Neutrophil (primary cell): ENCODE measurements around the gene CDRT15.

Source experiments
- H3K27ac ChIP-seq: fragments of 200-600 bp; sonication (generic); 2 replicates; pipeline ENCODE4 v1.5.1; 2016; ENCODE audit warnings: mild to moderate bottlenecking, moderate library complexity
- H3K27me3 ChIP-seq: fragments of 200-600 bp; sonication (generic); 2 replicates; pipeline ENCODE4 v1.6.0; 2016; ENCODE audit warnings: mild to moderate bottlenecking
- H3K36me3 ChIP-seq: fragments of 200-600 bp; sonication (generic); 2 replicates; pipeline ENCODE4 v1.5.1; 2017
- H3K4me1 ChIP-seq, 2 experiments: fragments of 200-600 bp in 1 of 2; sonication (generic) in 1 of 2; 1 replicate in 1 of 2; 2 replicates in 1 of 2; pipeline versions ENCODE4 v1.5.1 to v1.6.1; 2013 to 2016; ENCODE audit warnings: low read depth in 1 of 2, low read length in 1 of 2, mild to moderate bottlenecking in 1 of 2, moderate library complexity in 1 of 2; ENCODE audit not compliant: control insufficient read depth in 1 of 2, insufficient read depth in 1 of 2
- H3K4me3 ChIP-seq, 2 experiments: fragments of 200-600 bp in 1 of 2; sonication (generic) in 1 of 2; 1 replicate in 1 of 2; 2 replicates in 1 of 2; pipeline ENCODE4 v1.5.1; 2013 to 2016; ENCODE audit warnings: low read depth in 1 of 2, low read length in 1 of 2, mild to moderate bottlenecking in 1 of 2, moderate library complexity in 1 of 2
- H3K9me3 ChIP-seq: fragments of 200-600 bp; sonication (generic); 2 replicates; pipeline ENCODE4 v1.5.1; 2016
- CTCF ChIP-seq: fragments of 200-600 bp; sonication (generic); IDR thresholded peaks from 2 replicates; pipeline ENCODE4 v1.5.1; 2016; ENCODE audit warnings: antibody characterized with exemption

CDRT15 gene

GRCh38 chr17:14202388-14203166 lies 34.1 kb downstream of the CDRT15 start:
- TF ChIP-seq CTCF: no peak
- Histone ChIP-seq H3K36me3 (no peaks in the 10 kb centered on the region), H3K4me1 (peaks cover 29 to 38% of the 10 kb centered on the region in 2 experiments), H3K9me3 (no peaks in the 10 kb centered on the region), H3K4me3 (no peak overlapping the region), H3K27ac (no peak overlapping the region), H3K27me3 (peaks cover 53% of the 10 kb centered on the region)

DNA sequence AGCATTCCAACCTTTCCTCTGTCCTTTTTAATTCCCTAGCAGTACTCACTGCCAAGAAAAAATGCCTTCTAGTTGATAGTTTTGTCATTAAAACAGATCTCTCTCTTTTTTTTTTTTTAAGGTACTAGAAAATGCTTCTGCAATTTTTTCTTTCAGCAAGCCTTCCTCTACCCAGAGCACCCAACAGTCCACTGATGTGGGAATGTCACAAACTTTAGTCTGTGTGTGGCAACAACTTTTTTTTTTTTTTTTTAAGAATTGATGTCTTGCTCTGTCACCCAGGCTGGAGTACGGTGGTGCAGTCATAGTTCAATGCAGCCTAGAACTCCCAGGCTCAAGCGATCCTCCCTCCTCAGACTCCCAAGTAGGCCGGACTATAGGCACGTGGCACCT lies 34.7 kb downstream of the CDRT15 start:
- peaks cover 53% of the 10 kb centered on the region for H3K27me3 ChIP-seq
- H3K4me1 ChIP-seq: peaks cover 29 to 38% of the 10 kb centered on the region in 2 experiments
- peak overlapping the region; percentile 23 for H3K27ac ChIP-seq
- H3K36me3 ChIP-seq: no peaks in the 10 kb centered on the region
- H3K9me3 ChIP-seq: no peaks in the 10 kb centered on the region
- no peak for TF ChIP-seq CTCF
- H3K4me3 ChIP-seq: no peak overlapping the region

DNA sequence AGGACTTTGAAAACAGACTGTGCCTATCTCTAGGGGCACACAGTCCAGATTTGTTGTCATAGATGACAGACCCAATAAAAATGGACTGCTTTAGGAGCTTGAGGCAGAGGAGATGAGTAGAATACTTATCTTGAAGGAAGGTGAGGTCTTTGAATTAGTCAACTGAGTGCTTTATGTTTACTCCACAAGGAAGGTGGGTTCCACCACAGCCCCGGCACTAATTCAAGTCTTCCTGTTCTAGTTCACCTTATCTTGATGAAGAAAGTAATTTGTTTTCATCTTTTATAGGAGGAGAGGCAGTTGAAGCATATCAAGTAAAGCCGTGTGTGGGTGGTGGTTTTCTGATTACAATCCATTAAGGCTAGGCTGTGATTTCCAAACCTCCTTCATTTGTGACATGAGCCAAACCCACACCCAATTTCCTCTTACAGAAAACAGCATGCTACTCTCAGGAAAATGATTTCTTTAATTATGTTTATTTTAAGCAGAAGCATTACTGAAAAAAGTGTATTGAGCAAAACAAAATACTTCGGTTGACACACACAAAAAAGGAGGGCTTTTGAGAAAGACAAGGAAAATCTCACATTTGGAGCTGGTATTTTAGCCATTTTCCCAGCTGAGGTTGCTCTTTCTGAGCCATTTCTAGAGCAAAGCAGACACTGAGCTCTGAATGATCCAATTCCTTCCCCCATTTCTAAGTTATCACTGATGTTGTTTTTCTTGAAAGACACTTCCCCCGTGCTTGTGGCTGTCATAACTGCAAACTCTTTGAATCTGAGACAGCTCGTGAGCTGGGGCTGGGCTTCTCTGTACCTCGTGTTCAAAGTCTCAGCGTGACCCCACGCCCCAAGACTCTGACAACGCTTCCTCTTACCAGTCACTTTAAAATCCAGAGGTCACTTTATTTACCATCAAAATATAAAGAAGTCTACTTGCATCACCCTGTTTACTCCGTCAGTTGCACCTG lies 35.4 kb downstream of the CDRT15 start:
- Histone ChIP-seq H3K4me3 (peak overlapping the region in 1 of 2 experiments; percentile 16), H3K27ac (peak overlapping the region; percentile 23), H3K9me3 (no peaks in the 10 kb centered on the region), H3K4me1 (peaks cover 33 to 44% of the 10 kb centered on the region in 2 experiments), H3K36me3 (no peaks in the 10 kb centered on the region), H3K27me3 (peaks cover 52% of the 10 kb centered on the region)
- no peak for TF ChIP-seq CTCF

- Histone ChIP-seq H3K4me3 (no peak overlapping the region), H3K36me3 (no peaks in the 10 kb centered on the region), H3K9me3 (no peaks in the 10 kb centered on the region), H3K4me1 (peaks cover 35 to 49% of the 10 kb centered on the region in 2 experiments), H3K27ac (no peak overlapping the region), H3K27me3 (peaks cover 49% of the 10 kb centered on the region)
- TF ChIP-seq CTCF: no peak
Measured at GRCh38 chr17:14200354-14200753, 36.3 kb downstream of the CDRT15 start.

- Histone ChIP-seq H3K4me1 (peaks cover 35 to 51% of the 10 kb centered on the region in 2 experiments), H3K9me3 (no peaks in the 10 kb centered on the region), H3K27me3 (peaks cover 53% of the 10 kb centered on the region), H3K4me3 (no peak overlapping the region), H3K27ac (no peak overlapping the region), H3K36me3 (no peaks in the 10 kb centered on the region)
- TF ChIP-seq CTCF: no peak
Measured at GRCh38 chr17:14199601-14200000, 37.1 kb downstream of the CDRT15 start.
